ENCODE measurements around the gene DOK5.

The DOK5 gene

GRCh38 chr20:54545676-54546358 is 70.4 kb downstream of the DOK5 start:
- H3K4me3 ChIP-seq (ENCODE audit: low read depth in 1 of 2, low read length in 2 of 2), result no peak overlapping the region
- no peaks in the 10 kb centered on the region for H3K4me1 ChIP-seq (ENCODE audit: control insufficient read depth in 1 of 2, insufficient read depth in 2 of 2, low read length in 2 of 2)
- no peak overlapping the region for H3K27ac ChIP-seq (ENCODE audit: low read length)
- H3K9me3 ChIP-seq (ENCODE audit: control insufficient read depth in 1 of 2, low read length in 2 of 2), result peaks cover 0 to 5% of the 10 kb centered on the region in 2 donors
- no peaks in the 10 kb centered on the region for H3K36me3 ChIP-seq (ENCODE audit: control insufficient read depth in 1 of 2, insufficient read depth in 2 of 2, low read length in 2 of 2)
- no peaks in the 10 kb centered on the region for H3K27me3 ChIP-seq (ENCODE audit: low read depth, low read length)

- Histone ChIP-seq H3K9me3 (ENCODE audit: control insufficient read depth in 1 of 2, low read length in 2 of 2) (peaks cover 0 to 5% of the 10 kb centered on the region in 2 donors), H3K4me3 (ENCODE audit: low read depth in 1 of 2, low read length in 2 of 2) (no peak overlapping the region), H3K4me1 (ENCODE audit: control insufficient read depth in 1 of 2, insufficient read depth in 2 of 2, low read length in 2 of 2) (no peaks in the 10 kb centered on the region), H3K27ac (ENCODE audit: low read length) (no peak overlapping the region), H3K36me3 (ENCODE audit: control insufficient read depth in 1 of 2, insufficient read depth in 2 of 2, low read length in 2 of 2) (no peaks in the 10 kb centered on the region), H3K27me3 (ENCODE audit: low read depth, low read length) (no peaks in the 10 kb centered on the region)
Observed at GRCh38 chr20:54548849-54549248, 73.5 kb downstream of the DOK5 start.

GRCh38 chr20:54549658-54550326 is 74.4 kb downstream of the DOK5 start:
- H3K9me3 ChIP-seq (ENCODE audit: control insufficient read depth in 1 of 2, low read length in 2 of 2), result no peaks in the 10 kb centered on the region
- no peaks in the 10 kb centered on the region for H3K27me3 ChIP-seq (ENCODE audit: low read depth, low read length)
- H3K27ac ChIP-seq (ENCODE audit: low read length), result no peak overlapping the region
- no peaks in the 10 kb centered on the region for H3K4me1 ChIP-seq (ENCODE audit: control insufficient read depth in 1 of 2, insufficient read depth in 2 of 2, low read length in 2 of 2)
- no peaks in the 10 kb centered on the region for H3K36me3 ChIP-seq (ENCODE audit: control insufficient read depth in 1 of 2, insufficient read depth in 2 of 2, low read length in 2 of 2)
- H3K4me3 ChIP-seq (ENCODE audit: low read depth in 1 of 2, low read length in 2 of 2), result no peak overlapping the region

GRCh38 chr20:54550776-54551396 is 75.5 kb downstream of the DOK5 start:
- Histone ChIP-seq H3K9me3 (ENCODE audit: control insufficient read depth in 1 of 2, low read length in 2 of 2) (no peaks in the 10 kb centered on the region), H3K27me3 (ENCODE audit: low read depth, low read length) (no peaks in the 10 kb centered on the region), H3K36me3 (ENCODE audit: control insufficient read depth in 1 of 2, insufficient read depth in 2 of 2, low read length in 2 of 2) (no peaks in the 10 kb centered on the region), H3K4me3 (ENCODE audit: low read depth in 1 of 2, low read length in 2 of 2) (no peak overlapping the region), H3K27ac (ENCODE audit: low read length) (no peak overlapping the region), H3K4me1 (ENCODE audit: control insufficient read depth in 1 of 2, insufficient read depth in 2 of 2, low read length in 2 of 2) (no peaks in the 10 kb centered on the region)

GRCh38 chr20:54554006-54554405 is 78.6 kb downstream of the DOK5 start:
- Histone ChIP-seq H3K36me3 (ENCODE audit: control insufficient read depth in 1 of 2, insufficient read depth in 2 of 2, low read length in 2 of 2) (no peaks in the 10 kb centered on the region), H3K4me1 (ENCODE audit: control insufficient read depth in 1 of 2, insufficient read depth in 2 of 2, low read length in 2 of 2) (no peaks in the 10 kb centered on the region), H3K27me3 (ENCODE audit: low read depth, low read length) (no peaks in the 10 kb centered on the region), H3K4me3 (ENCODE audit: low read depth in 1 of 2, low read length in 2 of 2) (no peak overlapping the region), H3K9me3 (ENCODE audit: control insufficient read depth in 1 of 2, low read length in 2 of 2) (no peaks in the 10 kb centered on the region), H3K27ac (ENCODE audit: low read length) (no peak overlapping the region)

GRCh38 chr20:54555150-54555549 is 79.8 kb downstream of the DOK5 start:
- Histone ChIP-seq H3K9me3 (ENCODE audit: control insufficient read depth in 1 of 2, low read length in 2 of 2) (no peaks in the 10 kb centered on the region), H3K4me3 (ENCODE audit: low read depth in 1 of 2, low read length in 2 of 2) (no peak overlapping the region), H3K27me3 (ENCODE audit: low read depth, low read length) (no peaks in the 10 kb centered on the region), H3K4me1 (ENCODE audit: control insufficient read depth in 1 of 2, insufficient read depth in 2 of 2, low read length in 2 of 2) (no peaks in the 10 kb centered on the region), H3K27ac (ENCODE audit: low read length) (no peak overlapping the region), H3K36me3 (ENCODE audit: control insufficient read depth in 1 of 2, insufficient read depth in 2 of 2, low read length in 2 of 2) (no peaks in the 10 kb centered on the region)

GRCh38 chr20:54556406-54556805 is 81.0 kb downstream of the DOK5 start:
- no peak overlapping the region for H3K4me3 ChIP-seq (ENCODE audit: low read depth in 1 of 2, low read length in 2 of 2)
- no peak overlapping the region for H3K27ac ChIP-seq (ENCODE audit: low read length)
- H3K4me1 ChIP-seq (ENCODE audit: control insufficient read depth in 1 of 2, insufficient read depth in 2 of 2, low read length in 2 of 2), result no peaks in the 10 kb centered on the region

GRCh38 chr20:54557806-54558590 is 82.6 kb downstream of the DOK5 start:
- Histone ChIP-seq H3K4me3 (ENCODE audit: low read depth in 1 of 2, low read length in 2 of 2) (no peak overlapping the region), H3K27me3 (ENCODE audit: low read depth, low read length) (no peaks in the 10 kb centered on the region), H3K36me3 (ENCODE audit: control insufficient read depth in 1 of 2, insufficient read depth in 2 of 2, low read length in 2 of 2) (no peaks in the 10 kb centered on the region), H3K4me1 (ENCODE audit: control insufficient read depth in 1 of 2, insufficient read depth in 2 of 2, low read length in 2 of 2) (no peaks in the 10 kb centered on the region), H3K9me3 (ENCODE audit: control insufficient read depth in 1 of 2, low read length in 2 of 2) (no peaks in the 10 kb centered on the region), H3K27ac (ENCODE audit: low read length) (no peak overlapping the region)

More at GRCh38 chr20:54556406-54556805, 81.0 kb downstream of the DOK5 start:
- Histone ChIP-seq H3K36me3 (ENCODE audit: control insufficient read depth in 1 of 2, insufficient read depth in 2 of 2, low read length in 2 of 2) (no peaks in the 10 kb centered on the region), H3K27me3 (ENCODE audit: low read depth, low read length) (no peaks in the 10 kb centered on the region), H3K9me3 (ENCODE audit: control insufficient read depth in 1 of 2, low read length in 2 of 2) (no peaks in the 10 kb centered on the region)

- H3K4me3 ChIP-seq (ENCODE audit: low read depth in 1 of 2, low read length in 2 of 2), result no peak overlapping the region
- no peaks in the 10 kb centered on the region for H3K9me3 ChIP-seq (ENCODE audit: control insufficient read depth in 1 of 2, low read length in 2 of 2)
- no peaks in the 10 kb centered on the region for H3K27me3 ChIP-seq (ENCODE audit: low read depth, low read length)
- no peaks in the 10 kb centered on the region for H3K36me3 ChIP-seq (ENCODE audit: control insufficient read depth in 1 of 2, insufficient read depth in 2 of 2, low read length in 2 of 2)
- no peak overlapping the region for H3K27ac ChIP-seq (ENCODE audit: low read length)
- no peaks in the 10 kb centered on the region for H3K4me1 ChIP-seq (ENCODE audit: control insufficient read depth in 1 of 2, insufficient read depth in 2 of 2, low read length in 2 of 2)
Observed at GRCh38 chr20:54559890-54560289, 84.5 kb downstream of the DOK5 start.

- no peaks in the 10 kb centered on the region for H3K36me3 ChIP-seq (ENCODE audit: control insufficient read depth in 1 of 2, insufficient read depth in 2 of 2, low read length in 2 of 2)
- no peak overlapping the region for H3K27ac ChIP-seq (ENCODE audit: low read length)
- no peaks in the 10 kb centered on the region for H3K4me1 ChIP-seq (ENCODE audit: control insufficient read depth in 1 of 2, insufficient read depth in 2 of 2, low read length in 2 of 2)
- H3K9me3 ChIP-seq (ENCODE audit: control insufficient read depth in 1 of 2, low read length in 2 of 2), result no peaks in the 10 kb centered on the region
- no peak overlapping the region for H3K4me3 ChIP-seq (ENCODE audit: low read depth in 1 of 2, low read length in 2 of 2)
- H3K27me3 ChIP-seq (ENCODE audit: low read depth, low read length), result no peaks in the 10 kb centered on the region
Observed at GRCh38 chr20:54560357-54560756, 85.0 kb downstream of the DOK5 start.

GRCh38 chr20:54565255-54565654 is 89.9 kb downstream of the DOK5 start:
- H3K36me3 ChIP-seq (ENCODE audit: control insufficient read depth in 1 of 2, insufficient read depth in 2 of 2, low read length in 2 of 2), result no peaks in the 10 kb centered on the region
- H3K27me3 ChIP-seq (ENCODE audit: low read depth, low read length), result no peaks in the 10 kb centered on the region
- H3K9me3 ChIP-seq (ENCODE audit: control insufficient read depth in 1 of 2, low read length in 2 of 2), result no peaks in the 10 kb centered on the region
- H3K27ac ChIP-seq (ENCODE audit: low read length), result no peak overlapping the region
- no peaks in the 10 kb centered on the region for H3K4me1 ChIP-seq (ENCODE audit: control insufficient read depth in 1 of 2, insufficient read depth in 2 of 2, low read length in 2 of 2)
- H3K4me3 ChIP-seq (ENCODE audit: low read depth in 1 of 2, low read length in 2 of 2), result no peak overlapping the region
